Panc1 (cell line): ENCODE measurements around the gene PLXNA2. TPM values are rescaled to one million over a fixed set of nuclear protein-coding genes. Genes with fewer than 3 reads are reported as not detected.

Experiments used
- ATAC-seq: fragments of 200-7000 bp; cut with Tn5 transposase; 2 replicates; pipeline ENCODE4 v1.9.1; 2020; ENCODE audit warnings: mild to moderate bottlenecking, moderate library complexity
- BruUV-seq: library from RNA; stranded (reverse); fragments of 400-500 nt; replicated peaks from 2 replicates; lab custom pipeline; 2021; lab: Mats Ljungman, UMichigan
- CTCF ChIA-PET: fragments of 300-600 bp; sonication (Branson Sonifier 250); formaldehyde crosslinking; loops from one replicate; lab custom pipeline; 2022; ENCODE audit warnings: antibody characterized with exemption; lab: Charles Lee
- POLR2A ChIA-PET: fragments of 300-600 bp; sonication (Branson Sonifier 250); formaldehyde crosslinking; loops from one replicate; lab custom pipeline; 2022; ENCODE audit warnings: antibody characterized with exemption; lab: Charles Lee
- DNase-seq: peaks from one replicate; pipeline ENCODE4 v3.0.0-alpha.2; 2010; ENCODE audit warnings: low read depth, low spot score
- H3K27ac ChIP-seq: 2 replicates; pipeline ENCODE4 v1.5.1; 2011; ENCODE audit warnings: mild to moderate bottlenecking, low read length, inconsistent platforms
- H3K27me3 ChIP-seq: fragments of 200-500 bp; sonication (Bioruptor generic); 2 replicates; pipeline ENCODE4 v1.6.0; 2014; ENCODE audit warnings: low read length, inconsistent platforms; ENCODE audit not compliant: control insufficient read depth, insufficient read depth
- H3K36me3 ChIP-seq: fragments of 200-500 bp; sonication (Bioruptor generic); 2 replicates; pipeline ENCODE4 v1.5.1; 2014; ENCODE audit warnings: inconsistent platforms, mild to moderate bottlenecking, low read length, moderate library complexity; ENCODE audit not compliant: control insufficient read depth, insufficient read depth
- H3K4me1 ChIP-seq: 2 replicates; pipeline ENCODE4 v1.5.1; 2011; ENCODE audit warnings: inconsistent platforms, mild to moderate bottlenecking, low read length, moderate library complexity; ENCODE audit not compliant: control insufficient read depth, insufficient read depth
- H3K4me3 ChIP-seq, 2 experiments: 2 replicates each; pipeline ENCODE4 v1.5.1; 2011 to 2012; ENCODE audit warnings: low read depth in 2 of 2, low read length in 2 of 2, mild to moderate bottlenecking in 2 of 2, inconsistent platforms in 1 of 2, moderate library complexity in 1 of 2
- H3K9me3 ChIP-seq: fragments of 200-500 bp; sonication (Bioruptor generic); 2 replicates; pipeline ENCODE4 v1.5.1; 2014; ENCODE audit warnings: low read depth, mild to moderate bottlenecking, inconsistent platforms, low read length, moderate library complexity; ENCODE audit not compliant: control insufficient read depth, insufficient read depth
- POLR2AphosphoS5 ChIP-seq: IDR thresholded peaks from 2 replicates; pipeline ENCODE4 v1.6.1; 2012; ENCODE audit warnings: mild to moderate bottlenecking, low read depth, low read length, moderate library complexity
- REST ChIP-seq, 2 experiments: IDR thresholded peaks; 2 replicates each; pipeline ENCODE4 v1.6.1; 2011 to 2012; ENCODE audit warnings: low read depth in 2 of 2, control low read depth in 1 of 2, low read length in 1 of 2, mild to moderate bottlenecking in 1 of 2, moderate library complexity in 1 of 2; ENCODE audit not compliant: insufficient read depth in 1 of 2
- SIN3A ChIP-seq: IDR thresholded peaks from 2 replicates; pipeline ENCODE4 v1.6.1; 2012; ENCODE audit warnings: low read depth, mild to moderate bottlenecking, low read length, moderate library complexity, borderline replicate concordance; ENCODE audit not compliant: insufficient read depth
- TCF7L2 ChIP-seq: IDR thresholded peaks from 2 replicates; pipeline ENCODE4 v1.6.1; 2011; ENCODE audit warnings: mild to moderate bottlenecking, low read depth, low read length, inconsistent platforms
- in situ Hi-C: cut with HindIII; loops from 2 replicates; pipeline ENCODE4 v1.10.0; 2016; ENCODE audit warnings: low sequenced_read_pairs, low pct_unique_long_range_greater_than_20kb
- intact Hi-C: fragments of 100-400 bp; cut with micrococcal nuclease; formaldehyde crosslinking; loops from one replicate; pipeline ENCODE4 v1.10.0; 2022; ENCODE audit not compliant: unreplicated experiment
- total RNA-seq: library from RNA; stranded (reverse); gene quantifications from one replicate; pipeline ENCODE4 v1.2.1, GENCODE V29; 2021; ENCODE audit not compliant: unreplicated experiment
- TF ChIP-seq, protein P1 (sequence below): fragments of 450-650 bp; IDR thresholded peaks from 2 replicates; pipeline ENCODE4 v1.5.1; 2017; ENCODE audit warnings: mild to moderate bottlenecking

PLXNA2 gene
- total RNA-seq, 1 experiment from 2014 or later = 0.98 TPM

- DNase-seq (no peak), ATAC-seq (no peak)
- no TSS peak for BruUV-seq
- ChIA-PET POLR2A (no interaction called here), CTCF (no interaction called here)
- Histone ChIP-seq H3K36me3 (no peaks in the 10 kb centered on the region), H3K27me3 (peaks cover 4% of the 10 kb centered on the region), H3K4me1 (no peaks in the 10 kb centered on the region), H3K9me3 (no peaks in the 10 kb centered on the region), H3K4me3 (no peak overlapping the region), H3K27ac (no peak overlapping the region)
- in situ Hi-C loops (no loop called here), intact Hi-C loops (no loop called here)
- TF ChIP-seq POLR2AphosphoS5 (no peak), SIN3A (no peak), REST (IDR thresholded peaks at IDR 0.05; ENCODE audit: insufficient read depth in 1 of 2, low read depth in 2 of 2, low read length in 1 of 2) (no peak), TCF7L2 (no peak)
- TF ChIP-seq, protein P1, sequence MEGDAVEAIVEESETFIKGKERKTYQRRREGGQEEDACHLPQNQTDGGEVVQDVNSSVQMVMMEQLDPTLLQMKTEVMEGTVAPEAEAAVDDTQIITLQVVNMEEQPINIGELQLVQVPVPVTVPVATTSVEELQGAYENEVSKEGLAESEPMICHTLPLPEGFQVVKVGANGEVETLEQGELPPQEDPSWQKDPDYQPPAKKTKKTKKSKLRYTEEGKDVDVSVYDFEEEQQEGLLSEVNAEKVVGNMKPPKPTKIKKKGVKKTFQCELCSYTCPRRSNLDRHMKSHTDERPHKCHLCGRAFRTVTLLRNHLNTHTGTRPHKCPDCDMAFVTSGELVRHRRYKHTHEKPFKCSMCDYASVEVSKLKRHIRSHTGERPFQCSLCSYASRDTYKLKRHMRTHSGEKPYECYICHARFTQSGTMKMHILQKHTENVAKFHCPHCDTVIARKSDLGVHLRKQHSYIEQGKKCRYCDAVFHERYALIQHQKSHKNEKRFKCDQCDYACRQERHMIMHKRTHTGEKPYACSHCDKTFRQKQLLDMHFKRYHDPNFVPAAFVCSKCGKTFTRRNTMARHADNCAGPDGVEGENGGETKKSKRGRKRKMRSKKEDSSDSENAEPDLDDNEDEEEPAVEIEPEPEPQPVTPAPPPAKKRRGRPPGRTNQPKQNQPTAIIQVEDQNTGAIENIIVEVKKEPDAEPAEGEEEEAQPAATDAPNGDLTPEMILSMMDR = no peak
These were observed 35.8 kb upstream of the PLXNA2 start for GRCh38 chr1:208279826-208280588.

GRCh38 chr1:208278638-208279037 is 34.5 kb upstream of the PLXNA2 start:
- ATAC-seq (no peak), DNase-seq (no peak)
- ChIA-PET POLR2A (no interaction called here), CTCF (no interaction called here)
- H3K27ac ChIP-seq = no peak overlapping the region
- no peaks in the 10 kb centered on the region for H3K36me3 ChIP-seq
- H3K9me3 ChIP-seq = no peaks in the 10 kb centered on the region
- in situ Hi-C loops = no loop called here
- intact Hi-C loops = no loop called here
- H3K4me3 ChIP-seq = no peak overlapping the region
- peaks cover 6% of the 10 kb centered on the region for H3K27me3 ChIP-seq
- no TSS peak for BruUV-seq
- TF ChIP-seq SIN3A (no peak), REST (IDR thresholded peaks at IDR 0.05; ENCODE audit: insufficient read depth in 1 of 2, low read depth in 2 of 2, low read length in 1 of 2) (no peak), POLR2AphosphoS5 (no peak), TCF7L2 (no peak)
- TF ChIP-seq, protein P1 = no peak
- no peaks in the 10 kb centered on the region for H3K4me1 ChIP-seq
